Gastrocnemius medialis (tissue), 4 donors: Measurements from ENCODE around the gene COL1A1. TPM values are rescaled to one million over a fixed set of nuclear protein-coding genes. Genes with fewer than 3 reads are reported as not detected.

ENCODE experiments used
- ATAC-seq, 2 donors: fragments of 150-250 bp; one replicate each; pipeline ENCODE4 v1.9.1; 2016
- DNase-seq, 2 donors: peaks; one replicate each; pipeline ENCODE4 v3.0.0-alpha.2; 2019
- H3K27ac ChIP-seq, 4 donors: fragments of 200-600 bp; sonication (generic); 1 replicate in 1 of 4; 2 replicates in 3 of 4; pipeline ENCODE4 v1.5.1; 2016 to 2018; ENCODE audit warnings: mild to moderate bottlenecking in 2 of 4, moderate library complexity in 1 of 4
- H3K27me3 ChIP-seq, 3 donors: fragments of 200-600 bp; sonication (generic) in 2 of 3; 1 replicate in 1 of 3; 2 replicates in 2 of 3; pipeline versions ENCODE4 v1.5.1 to v1.6.0; 2016 to 2019; ENCODE audit warnings: mild to moderate bottlenecking in 1 of 3, moderate library complexity in 1 of 3
- H3K36me3 ChIP-seq, 2 donors: fragments of 200-600 bp; sonication (generic) in 1 of 2; one replicate each; pipeline ENCODE4 v1.5.1; 2017 to 2018
- H3K4me1 ChIP-seq, 2 donors: fragments of 200-600 bp; sonication (generic) in 1 of 2; one replicate each; pipeline ENCODE4 v1.5.1; 2016 to 2017; ENCODE audit warnings: mild to moderate bottlenecking in 2 of 2
- H3K4me3 ChIP-seq, 4 donors: fragments of 200-600 bp; sonication (generic) in 3 of 4; 1 replicate in 1 of 4; 2 replicates in 3 of 4; pipeline ENCODE4 v1.5.1; 2016 to 2019; ENCODE audit warnings: mild to moderate bottlenecking in 2 of 4
- H3K9me3 ChIP-seq, 3 donors: fragments of 200-600 bp; sonication (generic) in 2 of 3; 1 replicate in 1 of 3; 2 replicates in 2 of 3; pipeline ENCODE4 v1.5.1; 2016 to 2019
- CTCF ChIP-seq, 5 experiments: fragments of 450-650 bp in 3 of 5; fragments of 200-600 bp in 2 of 5; sonication (generic) in 2 of 5; IDR thresholded peaks in 4 of 5; conservative IDR thresholded peaks in 1 of 5; 1 replicate in 4 of 5; 2 replicates in 1 of 5; pipeline ENCODE4 v1.5.1; 2016 to 2019; ENCODE audit warnings: antibody characterized with exemption in 5 of 5, mild to moderate bottlenecking in 3 of 5, moderate library complexity in 3 of 5
- POLR2A ChIP-seq, 2 donors: fragments of 450-650 bp; IDR thresholded peaks; one replicate each; pipeline ENCODE4 v1.6.1; 2017; ENCODE audit warnings: antibody characterized with exemption in 2 of 2, mild to moderate bottlenecking in 2 of 2, moderate library complexity in 2 of 2
- in situ Hi-C, 4 donors: fragments of 200-750 bp; cut with MboI; loops; one replicate each; pipeline versions ENCODE4 v1.15.0 to v1.8.0; 2017; ENCODE audit warnings: low sequenced_read_pairs in 4 of 4
- intact Hi-C: fragments of 100-400 bp; cut with DNase I; formaldehyde crosslinking; loops from one replicate; pipeline ENCODE4 v1.15.1; 2023; ENCODE audit warnings: low total_unique reads
- total RNA-seq, 4 donors: library from RNA; depleted of rRNA; stranded (reverse); fragments of >200 nt; gene quantifications; one replicate each; pipeline versions ENCODE4 v1.1.0 to v1.2.3, GENCODE V29; 2016

Gene COL1A1
- total RNA-seq, 4 donors from 2014 or later: 1.7 to 9.5 (median 5.1) TPM

GRCh38 chr17:50196826-50197225, 4.6 kb downstream of the COL1A1 start:
- Histone ChIP-seq H3K9me3 (no peaks in the 10 kb centered on the region), H3K4me3 (no peak overlapping the region), H3K27me3 (peaks cover 10 to 16% (median 14%) of the 10 kb centered on the region in 3 donors), H3K4me1 (peaks cover 0 to 8% of the 10 kb centered on the region in 2 donors), H3K27ac (peak overlapping the region in 2 of 4 donors; percentile 15 to 34), H3K36me3 (no peaks in the 10 kb centered on the region)
- ATAC-seq (peak in 1 of 2 donors; percentile 19), DNase-seq (peak in 1 of 2 donors; percentile 56)
- TF ChIP-seq CTCF (IDR thresholded peaks at IDR 0.05 in 4 of 5, conservative IDR thresholded peaks at IDR 0.05 in 1 of 5): no peak
- TF ChIP-seq POLR2A (IDR thresholded peaks at IDR 0.05): no peak
- in situ Hi-C loops: no loop called here
- intact Hi-C loops: no loop called here

- no peak for TF ChIP-seq CTCF (IDR thresholded peaks at IDR 0.05 in 4 of 5, conservative IDR thresholded peaks at IDR 0.05 in 1 of 5)
- TF ChIP-seq POLR2A (IDR thresholded peaks at IDR 0.05): no peak
- H3K27ac ChIP-seq: peak overlapping the region in 3 of 4 donors; percentile 15 to 34 (median 18)
- peaks cover 0 to 8% of the 10 kb centered on the region in 2 donors for H3K4me1 ChIP-seq
- no peaks in the 10 kb centered on the region for H3K36me3 ChIP-seq
- peaks cover 2 to 8% (median 6%) of the 10 kb centered on the region in 3 donors for H3K27me3 ChIP-seq
- H3K4me3 ChIP-seq: no peak overlapping the region
- intact Hi-C loops: no loop called here
- H3K9me3 ChIP-seq: no peaks in the 10 kb centered on the region
- ATAC-seq: no peak
- DNase-seq: no peak
- in situ Hi-C loops: no loop called here
These were observed 5.4 kb downstream of the COL1A1 start for GRCh38 chr17:50196036-50196435.

GRCh38 chr17:50194934-50195865, 6.2 kb downstream of the COL1A1 start:
- Histone ChIP-seq H3K27ac (no peak overlapping the region), H3K36me3 (no peaks in the 10 kb centered on the region), H3K27me3 (peaks cover 0 to 2% (median 0%) of the 10 kb centered on the region in 3 donors), H3K9me3 (no peaks in the 10 kb centered on the region), H3K4me1 (peaks cover 0 to 4% of the 10 kb centered on the region in 2 donors), H3K4me3 (no peak overlapping the region)
- TF ChIP-seq CTCF (IDR thresholded peaks at IDR 0.05 in 4 of 5, conservative IDR thresholded peaks at IDR 0.05 in 1 of 5) (no peak), POLR2A (IDR thresholded peaks at IDR 0.05) (no peak)
- intact Hi-C loops: no loop called here
- in situ Hi-C loops: no loop called here
- ATAC-seq (no peak), DNase-seq (no peak)

GRCh38 chr17:50194140-50194933, 7.1 kb downstream of the COL1A1 start:
- H3K9me3 ChIP-seq: no peaks in the 10 kb centered on the region
- DNase-seq: no peak
- H3K4me1 ChIP-seq: no peaks in the 10 kb centered on the region
- ATAC-seq: no peak
- in situ Hi-C loops: no loop called here
- intact Hi-C loops: no loop called here
- H3K27me3 ChIP-seq: no peaks in the 10 kb centered on the region
- H3K27ac ChIP-seq: no peak overlapping the region
- no peaks in the 10 kb centered on the region for H3K36me3 ChIP-seq
- H3K4me3 ChIP-seq: no peak overlapping the region
- no peak for TF ChIP-seq POLR2A (IDR thresholded peaks at IDR 0.05)
- no peak for TF ChIP-seq CTCF (IDR thresholded peaks at IDR 0.05 in 4 of 5, conservative IDR thresholded peaks at IDR 0.05 in 1 of 5)
